ENCODE results near the gene ACSL4. TPM values are rescaled to one million over a fixed set of nuclear protein-coding genes. Genes with fewer than 3 reads are reported as not detected.

The ACSL4 gene
- polyA plus RNA-seq, 1 of the 3 experiments (the other 2 are of a cell fraction) = 18.1 TPM

DNA sequence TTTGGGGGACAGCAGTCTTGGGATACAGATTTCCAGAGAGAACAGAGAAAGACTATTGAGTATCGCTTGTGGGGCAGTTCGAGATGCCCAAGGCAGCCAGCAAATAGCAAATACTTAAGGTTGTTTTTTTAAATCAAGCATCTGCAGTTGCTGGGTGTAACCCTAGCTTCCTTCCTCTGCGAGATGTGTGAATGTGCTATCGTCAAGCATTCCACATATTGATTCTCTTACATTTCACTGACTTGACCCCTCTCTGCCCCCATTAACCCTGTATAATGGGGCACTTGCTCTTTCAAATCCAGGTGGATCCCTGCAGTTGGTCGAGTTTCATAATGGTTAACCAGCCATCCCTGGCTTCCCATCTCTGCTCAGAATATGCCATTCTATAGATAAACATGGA lies 131.6 kb downstream of the ACSL4 start:
- DNase-seq = no peak
- Histone ChIP-seq H3K9ac (no peak overlapping the region), H3F3A (replicated peaks; ENCODE audit: insufficient read depth) (no peaks in the 10 kb centered on the region), H3K4me2 (no peak overlapping the region), H4K20me1 (ENCODE audit: insufficient read depth) (no peaks in the 10 kb centered on the region), H3K27ac (ENCODE audit: low read depth in 2 of 2, low read length in 1 of 2) (no peak overlapping the region), H3K4me3 (ENCODE audit: low read depth in 2 of 2, low read length in 1 of 2) (no peak overlapping the region), H2AFZ (ENCODE audit: low read depth) (no peak overlapping the region), H3K36me3 (replicated peaks in 1 of 2; ENCODE audit: control insufficient read depth in 1 of 2, insufficient read depth in 2 of 2, low read length in 1 of 2) (no peaks in the 10 kb centered on the region), H3K4me1 (ENCODE audit: control insufficient read depth in 1 of 2, insufficient read depth in 2 of 2, low read depth in 1 of 2, low read length in 1 of 2) (no peaks in the 10 kb centered on the region; a peak in 1 of 4 replicates), H3K27me3 (ENCODE audit: insufficient read depth) (peaks cover 29% of the 10 kb centered on the region), H3K9me2 (no peaks in the 10 kb centered on the region), H3K9me3 (0 out of 2 replicates have a peak, but pooled peaks cover 5% of the 10 kb centered on the region), H3K79me2 (ENCODE audit: insufficient read depth) (no peaks in the 10 kb centered on the region)
- ChIA-PET POLR2A (no interaction called here), CTCF (no interaction called here)
- TF ChIP-seq, protein P1, sequence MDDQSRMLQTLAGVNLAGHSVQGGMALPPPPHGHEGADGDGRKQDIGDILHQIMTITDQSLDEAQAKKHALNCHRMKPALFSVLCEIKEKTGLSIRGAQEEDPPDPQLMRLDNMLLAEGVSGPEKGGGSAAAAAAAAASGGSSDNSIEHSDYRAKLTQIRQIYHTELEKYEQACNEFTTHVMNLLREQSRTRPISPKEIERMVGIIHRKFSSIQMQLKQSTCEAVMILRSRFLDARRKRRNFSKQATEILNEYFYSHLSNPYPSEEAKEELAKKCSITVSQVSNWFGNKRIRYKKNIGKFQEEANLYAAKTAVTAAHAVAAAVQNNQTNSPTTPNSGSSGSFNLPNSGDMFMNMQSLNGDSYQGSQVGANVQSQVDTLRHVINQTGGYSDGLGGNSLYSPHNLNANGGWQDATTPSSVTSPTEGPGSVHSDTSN (IDR thresholded peaks at IDR 0.05) = no peak
- TF ChIP-seq RXRA (IDR thresholded peaks at IDR 0.05; ENCODE audit: borderline replicate concordance, low read depth) (no peak), TEAD4 (IDR thresholded peaks at IDR 0.05; ENCODE audit: borderline replicate concordance, insufficient read depth) (no peak), SIN3A (IDR thresholded peaks at IDR 0.05; ENCODE audit: borderline replicate concordance, low read depth, low read length) (no peak)
- TF ChIP-seq, protein P2, sequence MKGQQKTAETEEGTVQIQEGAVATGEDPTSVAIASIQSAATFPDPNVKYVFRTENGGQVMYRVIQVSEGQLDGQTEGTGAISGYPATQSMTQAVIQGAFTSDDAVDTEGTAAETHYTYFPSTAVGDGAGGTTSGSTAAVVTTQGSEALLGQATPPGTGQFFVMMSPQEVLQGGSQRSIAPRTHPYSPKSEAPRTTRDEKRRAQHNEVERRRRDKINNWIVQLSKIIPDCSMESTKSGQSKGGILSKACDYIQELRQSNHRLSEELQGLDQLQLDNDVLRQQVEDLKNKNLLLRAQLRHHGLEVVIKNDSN (IDR thresholded peaks at IDR 0.05; ENCODE audit: borderline replicate concordance, low read depth) = no peak
- TF ChIP-seq, protein P3, sequence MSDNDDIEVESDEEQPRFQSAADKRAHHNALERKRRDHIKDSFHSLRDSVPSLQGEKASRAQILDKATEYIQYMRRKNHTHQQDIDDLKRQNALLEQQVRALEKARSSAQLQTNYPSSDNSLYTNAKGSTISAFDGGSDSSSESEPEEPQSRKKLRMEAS (IDR thresholded peaks at IDR 0.05; ENCODE audit: low read depth) = no peak
- 18% methylated on average over 5 of the region's 5 CpGs for WGBS (ENCODE audit: low lambda C conversion rate)

DNA sequence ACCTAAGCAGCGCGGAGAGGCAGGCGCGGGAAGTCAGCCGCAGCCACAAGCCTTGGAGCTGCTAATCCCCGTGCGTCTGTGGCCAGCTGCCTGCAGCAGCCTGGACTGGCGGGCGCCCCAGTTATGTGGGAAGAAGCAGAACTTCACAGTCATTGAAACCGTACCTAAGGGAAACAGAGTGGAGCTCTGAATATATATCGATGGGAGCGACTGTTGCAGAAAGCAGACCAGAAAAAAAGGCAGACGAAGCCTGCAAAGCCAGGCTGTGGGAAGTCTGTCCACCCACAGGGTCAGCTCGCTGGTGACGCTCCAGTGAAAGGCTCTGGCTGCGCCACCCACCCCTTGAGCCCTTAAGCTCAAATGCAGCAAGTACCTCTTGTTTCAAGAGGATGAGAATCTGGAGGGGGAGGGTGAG lies 132.8 kb downstream of the ACSL4 start:
- Histone ChIP-seq H3K4me2 (no peak overlapping the region), H3K27ac (ENCODE audit: low read depth in 2 of 2, low read length in 1 of 2) (no peak overlapping the region), H4K20me1 (ENCODE audit: insufficient read depth) (no peaks in the 10 kb centered on the region), H3K4me3 (ENCODE audit: low read depth in 2 of 2, low read length in 1 of 2) (no peak overlapping the region), H3K79me2 (ENCODE audit: insufficient read depth) (no peaks in the 10 kb centered on the region), H3K9ac (no peak overlapping the region), H3F3A (replicated peaks; ENCODE audit: insufficient read depth) (no peaks in the 10 kb centered on the region), H3K9me3 (0 out of 2 replicates have a peak, but pooled peaks cover 2% of the 10 kb centered on the region), H2AFZ (ENCODE audit: low read depth) (no peak overlapping the region), H3K27me3 (ENCODE audit: insufficient read depth) (peaks cover 29% of the 10 kb centered on the region), H3K4me1 (ENCODE audit: control insufficient read depth in 1 of 2, insufficient read depth in 2 of 2, low read depth in 1 of 2, low read length in 1 of 2) (no peaks in the 10 kb centered on the region; a peak in 1 of 4 replicates), H3K36me3 (replicated peaks in 1 of 2; ENCODE audit: control insufficient read depth in 1 of 2, insufficient read depth in 2 of 2, low read length in 1 of 2) (no peaks in the 10 kb centered on the region), H3K9me2 (no peaks in the 10 kb centered on the region)
- CTCF ChIA-PET = interaction anchor here (0.7 to 1.3 kb wide), 2 partner anchors 115 to 1394 kb away, joined by 3 to 4 read pairs; no protein-coding TSS in a partner anchor
- POLR2A ChIA-PET = no interaction called here
- peak; percentile 10 for DNase-seq
- WGBS (ENCODE audit: low lambda C conversion rate) = 24% methylated on average over 16 of the region's 16 CpGs
- TF ChIP-seq TAF1 (IDR thresholded peaks at IDR 0.05; ENCODE audit: borderline replicate concordance, low read depth, low read length) = no peak
- TF ChIP-seq FOSL2 (IDR thresholded peaks at IDR 0.05; ENCODE audit: borderline replicate concordance, low read depth) = no peak
- TF ChIP-seq SIN3A (IDR thresholded peaks at IDR 0.05; ENCODE audit: borderline replicate concordance, low read depth, low read length) = no peak
- TF ChIP-seq, protein P4, sequence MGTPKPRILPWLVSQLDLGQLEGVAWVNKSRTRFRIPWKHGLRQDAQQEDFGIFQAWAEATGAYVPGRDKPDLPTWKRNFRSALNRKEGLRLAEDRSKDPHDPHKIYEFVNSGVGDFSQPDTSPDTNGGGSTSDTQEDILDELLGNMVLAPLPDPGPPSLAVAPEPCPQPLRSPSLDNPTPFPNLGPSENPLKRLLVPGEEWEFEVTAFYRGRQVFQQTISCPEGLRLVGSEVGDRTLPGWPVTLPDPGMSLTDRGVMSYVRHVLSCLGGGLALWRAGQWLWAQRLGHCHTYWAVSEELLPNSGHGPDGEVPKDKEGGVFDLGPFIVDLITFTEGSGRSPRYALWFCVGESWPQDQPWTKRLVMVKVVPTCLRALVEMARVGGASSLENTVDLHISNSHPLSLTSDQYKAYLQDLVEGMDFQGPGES (IDR thresholded peaks at IDR 0.05; ENCODE audit: low read depth, low read length) = no peak
- TF ChIP-seq ELF1 (IDR thresholded peaks at IDR 0.05) = no peak
- no peak for TF ChIP-seq EP300 (IDR thresholded peaks at IDR 0.05; ENCODE audit: borderline replicate concordance in 1 of 2, low read depth in 1 of 2, low read length in 1 of 2)
- TF ChIP-seq GABPA (IDR thresholded peaks at IDR 0.05; ENCODE audit: low read depth) = no peak
- TF ChIP-seq EZH2phosphoT487 (IDR thresholded peaks at IDR 0.05; ENCODE audit: borderline replicate concordance, low read depth) = no peak
- TF ChIP-seq RFX5 (IDR thresholded peaks at IDR 0.05; ENCODE audit: low read length) = no peak
- TF ChIP-seq, protein P2 (IDR thresholded peaks at IDR 0.05; ENCODE audit: borderline replicate concordance, low read depth) = no peak
- no peak for TF ChIP-seq YY1 (IDR thresholded peaks at IDR 0.05; ENCODE audit: low read depth)
- TF ChIP-seq, protein P5, sequence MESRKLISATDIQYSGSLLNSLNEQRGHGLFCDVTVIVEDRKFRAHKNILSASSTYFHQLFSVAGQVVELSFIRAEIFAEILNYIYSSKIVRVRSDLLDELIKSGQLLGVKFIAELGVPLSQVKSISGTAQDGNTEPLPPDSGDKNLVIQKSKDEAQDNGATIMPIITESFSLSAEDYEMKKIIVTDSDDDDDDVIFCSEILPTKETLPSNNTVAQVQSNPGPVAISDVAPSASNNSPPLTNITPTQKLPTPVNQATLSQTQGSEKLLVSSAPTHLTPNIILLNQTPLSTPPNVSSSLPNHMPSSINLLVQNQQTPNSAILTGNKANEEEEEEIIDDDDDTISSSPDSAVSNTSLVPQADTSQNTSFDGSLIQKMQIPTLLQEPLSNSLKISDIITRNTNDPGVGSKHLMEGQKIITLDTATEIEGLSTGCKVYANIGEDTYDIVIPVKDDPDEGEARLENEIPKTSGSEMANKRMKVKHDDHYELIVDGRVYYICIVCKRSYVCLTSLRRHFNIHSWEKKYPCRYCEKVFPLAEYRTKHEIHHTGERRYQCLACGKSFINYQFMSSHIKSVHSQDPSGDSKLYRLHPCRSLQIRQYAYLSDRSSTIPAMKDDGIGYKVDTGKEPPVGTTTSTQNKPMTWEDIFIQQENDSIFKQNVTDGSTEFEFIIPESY (IDR thresholded peaks at IDR 0.05; ENCODE audit: borderline replicate concordance, low read depth) = no peak
- TF ChIP-seq, protein P6, sequence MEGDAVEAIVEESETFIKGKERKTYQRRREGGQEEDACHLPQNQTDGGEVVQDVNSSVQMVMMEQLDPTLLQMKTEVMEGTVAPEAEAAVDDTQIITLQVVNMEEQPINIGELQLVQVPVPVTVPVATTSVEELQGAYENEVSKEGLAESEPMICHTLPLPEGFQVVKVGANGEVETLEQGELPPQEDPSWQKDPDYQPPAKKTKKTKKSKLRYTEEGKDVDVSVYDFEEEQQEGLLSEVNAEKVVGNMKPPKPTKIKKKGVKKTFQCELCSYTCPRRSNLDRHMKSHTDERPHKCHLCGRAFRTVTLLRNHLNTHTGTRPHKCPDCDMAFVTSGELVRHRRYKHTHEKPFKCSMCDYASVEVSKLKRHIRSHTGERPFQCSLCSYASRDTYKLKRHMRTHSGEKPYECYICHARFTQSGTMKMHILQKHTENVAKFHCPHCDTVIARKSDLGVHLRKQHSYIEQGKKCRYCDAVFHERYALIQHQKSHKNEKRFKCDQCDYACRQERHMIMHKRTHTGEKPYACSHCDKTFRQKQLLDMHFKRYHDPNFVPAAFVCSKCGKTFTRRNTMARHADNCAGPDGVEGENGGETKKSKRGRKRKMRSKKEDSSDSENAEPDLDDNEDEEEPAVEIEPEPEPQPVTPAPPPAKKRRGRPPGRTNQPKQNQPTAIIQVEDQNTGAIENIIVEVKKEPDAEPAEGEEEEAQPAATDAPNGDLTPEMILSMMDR (IDR thresholded peaks at IDR 0.05) = no peak

Measured in SK-N-SH (cell line).